SW 1271 (cell line): Measurements from ENCODE around the gene PITX2.
"Not testable (repeated sequence)": the region's sequence is repeated elsewhere in the genome, so short reads cannot be mapped to it uniquely, and the experiment has no call there.

Experiments used
- DNase-seq, 2 experiments: peaks; one replicate each; lab custom pipeline; 2025; lab: John Stamatoyannopoulos, UW

PITX2 gene

DNA sequence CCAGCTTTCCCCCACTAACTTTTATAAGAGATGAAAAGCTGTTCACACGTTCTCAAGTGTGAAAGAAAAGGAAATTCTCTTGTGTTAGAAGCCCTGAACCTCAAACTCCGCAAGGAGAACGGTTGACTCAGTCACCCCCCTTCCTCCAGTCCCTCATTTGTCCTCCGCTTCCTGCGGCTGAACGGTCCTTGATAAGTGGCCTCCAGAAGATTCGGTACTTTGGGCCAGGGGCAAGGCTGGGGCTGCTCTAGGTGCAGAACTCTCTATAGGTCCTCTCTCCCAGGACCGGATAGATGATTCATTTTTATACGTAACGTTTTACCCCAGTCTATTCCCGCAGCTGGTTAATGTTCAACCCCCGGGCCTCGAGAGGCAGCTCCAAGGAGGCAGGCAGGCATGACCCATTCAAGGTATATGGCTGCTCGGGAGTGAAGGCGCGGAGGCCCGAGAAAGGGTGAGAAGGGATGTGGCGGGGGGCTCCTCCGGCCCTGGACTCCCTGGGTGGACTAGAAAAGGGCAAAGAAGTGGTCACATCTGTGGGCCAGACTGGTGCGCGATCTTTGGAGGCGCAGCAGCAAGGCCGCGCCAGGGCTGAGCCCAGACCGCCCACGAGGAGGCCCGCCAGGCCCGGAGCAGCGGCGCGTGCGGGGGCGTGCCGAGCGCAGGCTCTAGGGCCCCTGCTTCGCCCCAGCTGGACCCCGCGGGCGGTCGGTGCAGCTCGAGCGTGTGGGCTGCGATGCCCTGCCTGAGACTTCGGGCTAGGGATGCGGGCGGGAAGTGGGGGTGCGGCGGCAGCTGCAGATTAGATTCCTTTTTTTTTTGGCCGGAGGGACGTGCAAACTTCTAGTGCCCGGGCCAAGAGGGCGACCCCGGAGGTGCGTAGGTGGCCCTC lies 11.7 kb downstream of the PITX2 start:
- no peak for DNase-seq

- DNase-seq: no peak
These were observed 12.3 kb downstream of the PITX2 start for GRCh38 chr4:110610620-110610939.

GRCh38 chr4:110609044-110609750 lies 13.7 kb downstream of the PITX2 start:
- no peak for DNase-seq

DNA sequence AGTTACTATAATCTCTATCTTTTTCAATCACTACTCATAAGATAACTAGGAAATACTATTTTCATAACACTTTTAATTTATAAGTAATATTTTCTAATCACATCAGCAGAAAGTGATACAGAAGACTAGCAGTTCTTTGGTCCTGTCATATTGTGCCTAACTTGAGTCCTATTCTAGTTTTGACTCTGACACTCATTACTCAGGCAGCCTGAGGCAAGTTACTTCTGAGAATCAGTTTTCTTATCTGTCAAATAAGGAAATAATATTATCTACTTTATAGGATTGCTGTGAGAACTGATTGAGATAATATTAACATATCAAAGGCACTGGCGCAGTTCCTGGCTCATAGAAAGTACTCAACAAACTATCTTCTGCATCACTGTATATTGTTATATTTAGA lies 17.8 kb downstream of the PITX2 start:
- no peak for DNase-seq

DNA sequence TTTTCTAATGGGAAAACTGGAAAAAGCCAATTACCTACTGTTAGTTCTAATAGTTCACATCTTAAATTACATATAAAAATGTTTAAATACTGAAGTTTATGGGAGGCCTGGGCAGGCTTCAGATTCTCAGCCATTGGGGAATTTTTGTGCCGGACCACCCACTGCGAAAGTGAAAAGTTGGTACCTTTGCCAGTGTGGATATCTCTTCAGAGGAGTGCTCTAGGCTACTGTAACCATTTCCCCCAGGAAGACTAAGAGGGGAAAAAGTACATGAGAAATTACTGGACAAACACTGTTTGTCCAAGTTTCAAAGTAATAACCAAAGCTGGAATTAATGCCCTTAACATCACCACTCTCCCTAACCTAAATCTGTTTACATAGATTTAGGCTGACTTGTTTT lies 20.8 kb downstream of the PITX2 start:
- no peak for DNase-seq

- no peak for DNase-seq
These were observed 25.3 kb downstream of the PITX2 start for GRCh38 chr4:110597582-110597981.

GRCh38 chr4:110596431-110596830 lies 26.4 kb downstream of the PITX2 start:
- no peak for DNase-seq

DNA sequence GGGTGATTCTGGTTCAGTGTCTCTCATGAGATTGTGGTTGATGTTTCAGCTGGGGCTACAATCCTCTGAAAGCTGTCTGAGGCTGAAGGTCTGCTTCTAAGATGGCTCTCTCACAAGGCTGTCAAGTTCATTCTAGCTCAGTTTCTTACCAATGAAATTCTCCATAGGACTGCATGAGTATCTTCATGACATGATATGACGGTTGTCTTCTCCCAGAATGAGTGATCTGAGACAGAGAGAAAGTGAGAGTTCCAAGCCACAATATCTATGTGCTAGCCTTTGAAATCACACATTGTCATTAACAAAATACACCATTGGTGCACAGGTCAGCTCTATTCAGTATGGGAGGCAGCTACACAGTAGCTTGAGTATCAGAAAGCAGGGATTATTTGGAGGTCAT lies 27.3 kb downstream of the PITX2 start:
- no peak for DNase-seq

DNA sequence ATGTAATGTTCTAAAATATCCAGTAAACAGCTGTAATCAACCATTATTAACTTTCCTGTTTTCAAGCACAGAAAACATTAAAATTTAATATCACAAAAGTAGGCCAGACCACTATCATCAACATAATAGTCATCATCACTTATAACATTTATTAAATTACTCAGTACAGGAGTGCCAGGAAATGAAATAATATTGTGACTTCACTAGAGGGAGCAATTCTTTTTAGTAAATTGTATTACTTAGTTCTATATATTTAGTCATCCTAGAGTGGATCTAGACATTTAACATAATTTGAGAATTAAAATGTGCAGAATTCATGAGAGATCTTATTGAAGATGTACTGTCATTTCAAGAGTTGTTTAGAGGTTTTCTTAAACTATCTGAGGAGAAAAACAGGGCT lies 33.6 kb downstream of the PITX2 start:
- DNase-seq: peak in 1 of 2 experiments; percentile 2

DNA sequence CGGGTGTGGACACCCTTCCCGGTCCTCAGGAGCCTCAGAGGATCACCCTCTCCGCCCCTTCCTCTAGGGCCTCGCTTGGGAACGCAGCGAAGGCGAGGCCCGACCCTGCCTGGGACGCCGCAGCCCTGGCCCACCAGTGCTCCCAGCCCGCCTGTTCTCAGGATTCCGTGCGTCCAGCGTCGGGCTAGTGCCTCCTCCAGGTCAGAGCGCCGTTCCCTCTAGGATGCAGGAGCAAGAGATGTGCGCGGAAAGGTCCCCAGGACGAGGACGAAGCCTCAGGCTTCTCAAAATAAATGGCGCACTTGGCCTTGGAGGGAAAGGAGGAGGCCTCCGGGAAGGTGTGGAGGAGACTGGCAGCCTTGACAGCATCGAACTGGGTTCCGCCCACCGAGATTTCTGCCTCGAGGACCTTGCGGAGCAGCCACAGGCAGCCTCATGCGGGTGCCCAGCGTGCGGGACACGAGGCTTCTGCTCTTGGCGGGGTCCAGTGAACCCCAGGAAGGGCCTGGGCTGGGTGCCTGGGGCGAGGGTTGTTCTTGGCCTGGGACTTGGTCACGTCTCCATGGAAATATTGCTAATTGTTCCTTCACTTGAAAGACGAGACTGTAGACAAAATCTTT lies 35.1 kb downstream of the PITX2 start:
- no peak for DNase-seq

DNA sequence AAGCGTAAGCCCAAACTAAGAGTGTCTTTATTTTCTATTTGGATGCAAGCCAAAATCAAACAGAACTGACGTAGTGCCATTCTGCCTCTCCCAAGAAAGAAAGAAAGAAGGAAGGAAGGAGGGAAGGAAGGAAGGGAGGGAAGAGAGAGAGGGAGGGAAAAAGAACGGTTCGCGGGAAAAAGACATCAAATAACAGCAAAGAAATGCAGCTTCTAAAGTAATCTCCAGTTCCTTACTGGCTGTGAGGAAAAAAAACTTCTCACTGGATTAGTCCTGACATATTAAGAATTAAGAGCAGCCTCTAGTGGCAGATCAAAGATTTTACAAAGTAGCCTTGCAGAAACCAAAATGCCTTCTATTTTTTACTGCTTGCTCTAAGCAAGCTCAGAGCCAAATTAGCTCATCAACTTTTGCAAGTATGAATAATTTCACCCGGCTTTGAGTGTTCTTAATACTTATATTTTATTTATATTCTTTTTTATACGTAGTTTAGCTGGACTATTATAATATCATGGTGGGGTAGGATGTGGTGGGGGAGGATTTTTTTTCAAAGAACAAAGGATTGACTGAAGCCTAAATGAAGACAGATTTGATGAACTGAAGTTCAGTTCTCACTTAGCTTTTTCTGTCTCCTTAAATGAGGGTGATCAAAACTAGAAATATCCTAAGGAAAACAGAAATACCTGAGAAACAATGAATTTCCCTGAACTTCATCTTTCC lies 36.6 kb downstream of the PITX2 start:
- DNase-seq: peak; percentile 26 to 60

DNA sequence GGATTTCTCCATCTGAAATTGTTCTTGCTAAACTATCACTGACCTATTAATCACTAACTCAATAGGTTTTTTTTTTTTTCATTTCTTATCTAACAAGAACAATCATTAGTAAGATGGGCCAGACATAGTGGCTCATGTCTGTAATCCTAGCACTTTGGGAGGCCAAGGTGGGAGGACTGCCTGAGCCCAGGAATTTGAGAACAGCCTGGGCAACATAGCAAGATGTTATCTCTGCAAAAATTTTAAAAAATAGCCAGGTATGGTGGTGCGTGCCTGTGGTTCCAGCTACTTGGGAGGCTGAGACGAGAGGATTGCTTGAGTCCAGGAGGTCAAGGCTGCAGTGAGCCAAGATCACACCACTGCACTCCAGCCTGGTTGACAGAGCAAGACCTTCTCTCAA lies 46.2 kb downstream of the PITX2 start:
- DNase-seq: not testable (repeated sequence)
